ENCODE data around the gene CDH5.

Gene CDH5

DNA sequence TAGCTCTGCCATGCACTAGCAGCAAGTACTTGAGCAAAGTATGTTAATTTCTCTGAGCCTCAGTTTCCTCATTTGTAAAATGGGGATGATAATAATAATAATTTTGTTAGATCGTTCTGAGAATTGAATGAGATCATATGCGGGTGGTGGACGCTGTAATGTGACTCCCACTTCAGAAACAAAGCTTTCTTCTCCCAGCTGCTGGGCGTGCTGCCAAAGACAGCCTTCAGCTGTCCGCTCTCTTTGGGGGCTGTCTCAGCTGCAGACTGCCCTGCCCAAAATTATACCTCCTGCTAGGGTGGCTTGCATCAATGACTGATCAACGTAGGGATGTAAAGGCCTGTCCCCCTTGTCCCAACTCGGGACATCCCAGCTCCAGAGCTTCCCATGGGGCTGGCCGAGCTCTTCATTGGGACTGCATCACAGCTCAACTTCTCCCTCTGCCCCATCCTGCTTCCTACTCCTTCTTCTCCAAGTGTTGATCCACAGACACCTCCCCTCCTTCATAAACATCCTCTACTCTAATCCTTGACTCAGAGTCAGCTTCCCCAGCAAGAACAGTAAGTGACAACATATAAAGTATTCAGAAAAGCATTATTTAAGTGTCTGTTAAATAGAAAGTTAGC lies 30.7 kb upstream of the CDH5 start:
- Histone ChIP-seq H4K91ac (ENCODE audit: low read depth, low read length, poor library complexity) (no peak overlapping the region), H3K36me3 (replicated peaks in 1 of 2; ENCODE audit: control insufficient read depth in 2 of 2, insufficient read depth in 2 of 2, low read length in 2 of 2) (no peaks in the 10 kb centered on the region), H3K4me1 (ENCODE audit: control insufficient read depth in 2 of 2, insufficient read depth in 1 of 2, low read depth in 1 of 2, low read length in 2 of 2) (peaks cover 0 to 2% of the 10 kb centered on the region in 2 donors), H2BK120ac (ENCODE audit: low read depth, low read length) (no peak overlapping the region), H3K4me2 (ENCODE audit: insufficient read depth, low read length, poor library complexity, severe bottlenecking) (no peak overlapping the region), H2AK5ac (ENCODE audit: low read depth, low read length) (no peak overlapping the region), H3K9ac (ENCODE audit: low read depth, low read length, poor library complexity) (no peak overlapping the region), H3K4me3 (ENCODE audit: low read length in 2 of 2) (no peak overlapping the region), H3K23ac (ENCODE audit: low read depth, low read length, poor library complexity) (no peak overlapping the region), H2BK5ac (ENCODE audit: low read length) (no peak overlapping the region), H3K18ac (ENCODE audit: low read length) (no peak overlapping the region), H3K27ac (replicated peaks; ENCODE audit: low read length) (no peak overlapping the region), H3K9me3 (replicated peaks in 1 of 2; ENCODE audit: control insufficient read depth in 2 of 2, insufficient read depth in 1 of 2, low read depth in 1 of 2, low read length in 2 of 2) (peaks cover 5 to 14% of the 10 kb centered on the region in 2 donors), H3K79me1 (ENCODE audit: low read depth, low read length) (no peaks in the 10 kb centered on the region), H2BK15ac (ENCODE audit: low read length) (no peak overlapping the region), H2BK12ac (ENCODE audit: low read length) (no peak overlapping the region), H3K14ac (ENCODE audit: low read length) (no peak overlapping the region), H4K8ac (ENCODE audit: low read depth, low read length) (no peak overlapping the region), H3K4ac (ENCODE audit: low read length) (no peak overlapping the region), H2AFZ (ENCODE audit: low read length) (no peak overlapping the region), H3K27me3 (ENCODE audit: control insufficient read depth in 3 of 3, insufficient read depth in 3 of 3, low read depth in 1 of 3, low read length in 3 of 3) (no peaks in the 10 kb centered on the region)
- no peak for DNase-seq (ENCODE audit: low spot score)
- WGBS, 2 donors (ENCODE audit: extremely low coverage in 2 of 2, insufficient read length in 2 of 2, insufficient replicate concordance in 1 of 2), result no CpG with 5 or more reads among the region's 8 CpGs

DNA sequence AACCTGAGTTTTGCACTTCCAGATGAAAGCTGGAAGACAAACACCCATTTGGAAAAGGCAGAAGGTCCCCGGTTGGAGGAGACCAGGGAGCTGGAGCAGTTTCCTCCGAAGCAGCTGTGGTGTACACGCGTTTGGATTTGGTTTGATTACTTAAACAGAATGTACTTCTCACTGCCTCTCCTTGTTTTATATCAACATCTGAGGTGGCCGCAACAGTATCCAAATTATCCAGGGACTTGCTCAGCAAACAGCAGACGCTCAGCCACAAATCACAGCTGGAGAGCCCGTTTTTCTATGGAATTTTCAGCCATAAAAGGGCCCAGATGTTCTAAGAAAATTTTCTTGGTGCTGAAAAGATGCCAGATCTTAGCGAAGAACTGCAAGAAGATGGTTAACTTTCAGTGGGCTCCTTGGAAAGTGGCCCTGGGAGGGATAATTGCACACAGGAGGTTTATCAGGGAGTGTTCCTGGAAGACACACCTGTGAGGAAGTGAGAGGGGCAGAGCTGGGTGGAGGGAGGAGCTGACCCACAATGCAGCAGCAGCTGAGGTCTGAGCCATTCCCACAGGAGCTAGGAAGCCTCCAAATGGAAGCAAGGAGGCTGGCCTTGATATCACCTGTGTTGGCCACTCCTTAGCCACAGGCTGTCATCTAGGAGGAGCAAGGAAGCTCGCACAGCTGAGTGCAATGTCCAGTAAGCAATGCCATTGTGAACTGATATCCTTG lies 28.9 kb upstream of the CDH5 start:
- Histone ChIP-seq H3K14ac (ENCODE audit: low read length) (no peak overlapping the region), H2BK12ac (ENCODE audit: low read length) (no peak overlapping the region), H3K36me3 (replicated peaks in 1 of 2; ENCODE audit: control insufficient read depth in 2 of 2, insufficient read depth in 2 of 2, low read length in 2 of 2) (no peaks in the 10 kb centered on the region), H3K27ac (replicated peaks; ENCODE audit: low read length) (no peak overlapping the region), H3K4ac (ENCODE audit: low read length) (no peak overlapping the region), H3K4me1 (ENCODE audit: control insufficient read depth in 2 of 2, insufficient read depth in 1 of 2, low read depth in 1 of 2, low read length in 2 of 2) (peaks cover 0 to 4% of the 10 kb centered on the region in 2 donors), H3K4me2 (ENCODE audit: insufficient read depth, low read length, poor library complexity, severe bottlenecking) (no peak overlapping the region), H2AFZ (ENCODE audit: low read length) (no peak overlapping the region), H3K27me3 (ENCODE audit: control insufficient read depth in 3 of 3, insufficient read depth in 3 of 3, low read depth in 1 of 3, low read length in 3 of 3) (no peaks in the 10 kb centered on the region), H3K79me1 (ENCODE audit: low read depth, low read length) (no peaks in the 10 kb centered on the region), H3K23ac (ENCODE audit: low read depth, low read length, poor library complexity) (no peak overlapping the region), H3K9ac (ENCODE audit: low read depth, low read length, poor library complexity) (no peak overlapping the region), H3K4me3 (ENCODE audit: low read length in 2 of 2) (no peak overlapping the region), H2BK5ac (ENCODE audit: low read length) (no peak overlapping the region), H4K91ac (ENCODE audit: low read depth, low read length, poor library complexity) (no peak overlapping the region), H4K8ac (ENCODE audit: low read depth, low read length) (no peak overlapping the region), H2BK120ac (ENCODE audit: low read depth, low read length) (no peak overlapping the region), H3K9me3 (replicated peaks in 1 of 2; ENCODE audit: control insufficient read depth in 2 of 2, insufficient read depth in 1 of 2, low read depth in 1 of 2, low read length in 2 of 2) (peaks cover 5 to 14% of the 10 kb centered on the region in 2 donors), H2BK15ac (ENCODE audit: low read length) (no peak overlapping the region), H3K18ac (ENCODE audit: low read length) (no peak overlapping the region), H2AK5ac (ENCODE audit: low read depth, low read length) (no peak overlapping the region)
- no CpG with 5 or more reads among the region's 9 CpGs for WGBS, 2 donors (ENCODE audit: extremely low coverage in 2 of 2, insufficient read length in 2 of 2, insufficient replicate concordance in 1 of 2)
- DNase-seq (ENCODE audit: low spot score), result no peak

DNA sequence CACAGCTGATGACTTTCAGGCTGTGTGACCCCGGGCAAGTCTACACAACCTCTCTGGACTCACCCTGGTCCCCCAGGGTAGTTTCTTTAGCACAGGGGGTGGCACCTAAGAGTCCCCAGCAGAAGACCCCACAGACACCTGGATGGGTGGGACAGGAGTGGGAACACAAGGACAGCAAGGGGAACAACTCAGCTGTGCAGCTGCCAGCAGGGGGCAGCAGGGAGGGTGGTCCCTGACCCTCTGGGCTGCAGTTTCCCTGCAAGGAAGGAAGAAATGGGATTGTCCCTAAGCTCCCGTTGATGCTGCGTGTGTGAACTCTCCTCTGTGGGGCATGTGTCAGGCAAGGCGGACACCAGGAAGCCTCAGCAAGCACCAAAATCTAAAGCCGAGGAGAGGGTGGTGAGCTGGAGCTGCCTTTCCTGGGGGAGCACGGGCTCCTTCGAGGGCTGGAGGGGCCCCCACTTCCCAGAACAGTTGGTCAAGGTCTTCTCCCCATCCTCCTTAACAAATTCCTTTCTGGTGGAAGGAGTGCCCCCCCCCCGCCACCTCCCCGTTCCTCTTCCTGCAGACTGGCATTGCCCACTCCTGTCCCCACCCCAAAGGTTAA lies 24.1 kb upstream of the CDH5 start:
- no peak overlapping the region for H4K91ac ChIP-seq (ENCODE audit: low read depth, low read length, poor library complexity)
- H3K23ac ChIP-seq (ENCODE audit: low read depth, low read length, poor library complexity), result no peak overlapping the region
- no peak overlapping the region for H2BK12ac ChIP-seq (ENCODE audit: low read length)
- peak overlapping the region; percentile 4 for H2BK5ac ChIP-seq (ENCODE audit: low read length)
- no peaks in the 10 kb centered on the region for H3K79me1 ChIP-seq (ENCODE audit: low read depth, low read length)
- H2BK15ac ChIP-seq (ENCODE audit: low read length), result no peak overlapping the region
- H3K18ac ChIP-seq (ENCODE audit: low read length), result peak overlapping the region; percentile 63
- DNase-seq (ENCODE audit: low spot score), result peak; percentile 43
- H3K4ac ChIP-seq (ENCODE audit: low read length), result no peak overlapping the region
- no peak overlapping the region for H3K4me3 ChIP-seq (ENCODE audit: low read length in 2 of 2)
- H3K9ac ChIP-seq (ENCODE audit: low read depth, low read length, poor library complexity), result no peak overlapping the region
- H2AK5ac ChIP-seq (ENCODE audit: low read depth, low read length), result peak overlapping the region; percentile 5
- H3K27ac ChIP-seq (replicated peaks; ENCODE audit: low read length), result no peak overlapping the region
- H2AFZ ChIP-seq (ENCODE audit: low read length), result no peak overlapping the region
- peaks cover 0 to 6% of the 10 kb centered on the region in 2 donors for H3K4me1 ChIP-seq (ENCODE audit: control insufficient read depth in 2 of 2, insufficient read depth in 1 of 2, low read depth in 1 of 2, low read length in 2 of 2)
- H3K4me2 ChIP-seq (ENCODE audit: insufficient read depth, low read length, poor library complexity, severe bottlenecking), result no peak overlapping the region
- no peaks in the 10 kb centered on the region for H3K36me3 ChIP-seq (replicated peaks in 1 of 2; ENCODE audit: control insufficient read depth in 2 of 2, insufficient read depth in 2 of 2, low read length in 2 of 2)
- peak overlapping the region; percentile 52 for H4K8ac ChIP-seq (ENCODE audit: low read depth, low read length)
- no peak overlapping the region for H3K14ac ChIP-seq (ENCODE audit: low read length)
- H3K9me3 ChIP-seq (replicated peaks in 1 of 2; ENCODE audit: control insufficient read depth in 2 of 2, insufficient read depth in 1 of 2, low read depth in 1 of 2, low read length in 2 of 2), result peaks cover 3 to 12% of the 10 kb centered on the region in 2 donors
- peaks cover 0 to 7% (median 0%) of the 10 kb centered on the region in 3 experiments for H3K27me3 ChIP-seq (ENCODE audit: control insufficient read depth in 3 of 3, insufficient read depth in 3 of 3, low read depth in 1 of 3, low read length in 3 of 3)
- no peak overlapping the region for H2BK120ac ChIP-seq (ENCODE audit: low read depth, low read length)
- no CpG with 5 or more reads among the region's 9 CpGs for WGBS, 2 donors (ENCODE audit: extremely low coverage in 2 of 2, insufficient read length in 2 of 2, insufficient replicate concordance in 1 of 2)

DNA sequence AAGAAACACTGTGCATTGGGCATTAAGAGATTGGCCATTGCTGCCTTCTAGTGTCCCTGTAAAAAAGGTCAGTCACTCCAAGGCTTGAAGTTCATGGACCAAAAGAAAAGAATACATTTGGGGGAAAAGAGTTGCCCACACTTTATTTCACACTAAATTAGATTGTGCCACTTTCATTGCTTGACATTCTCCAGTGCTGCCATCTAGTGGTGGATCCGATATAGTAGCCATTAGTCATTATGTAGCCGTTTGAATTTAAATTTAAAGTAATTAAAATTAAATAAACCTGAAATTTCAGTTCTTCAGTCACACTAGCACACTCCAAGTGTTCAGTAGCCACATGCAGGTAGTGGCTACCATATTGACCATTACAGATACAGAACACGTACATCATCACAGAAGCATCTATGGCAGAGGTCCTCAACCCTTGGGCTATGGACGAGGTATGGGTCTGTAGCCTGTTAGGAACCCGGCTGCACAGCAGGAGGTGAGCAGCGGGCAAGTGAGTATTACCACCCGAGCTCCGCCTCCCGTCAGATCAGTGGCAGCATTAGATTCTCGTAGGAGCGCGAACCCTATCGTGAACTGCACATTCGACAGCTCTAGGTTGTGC lies 21.9 kb upstream of the CDH5 start:
- H3K18ac ChIP-seq (ENCODE audit: low read length), result no peak overlapping the region
- no peak for DNase-seq (ENCODE audit: low spot score)
- H3K4ac ChIP-seq (ENCODE audit: low read length), result no peak overlapping the region
- H4K8ac ChIP-seq (ENCODE audit: low read depth, low read length), result no peak overlapping the region
- no peak overlapping the region for H3K14ac ChIP-seq (ENCODE audit: low read length)
- H2AK5ac ChIP-seq (ENCODE audit: low read depth, low read length), result no peak overlapping the region
- H2BK15ac ChIP-seq (ENCODE audit: low read length), result no peak overlapping the region
- H3K27me3 ChIP-seq (ENCODE audit: control insufficient read depth in 3 of 3, insufficient read depth in 3 of 3, low read depth in 1 of 3, low read length in 3 of 3), result peaks cover 0 to 7% (median 0%) of the 10 kb centered on the region in 3 experiments
- no peak overlapping the region for H3K4me2 ChIP-seq (ENCODE audit: insufficient read depth, low read length, poor library complexity, severe bottlenecking)
- peaks cover 0 to 6% of the 10 kb centered on the region in 2 donors for H3K4me1 ChIP-seq (ENCODE audit: control insufficient read depth in 2 of 2, insufficient read depth in 1 of 2, low read depth in 1 of 2, low read length in 2 of 2)
- H3K23ac ChIP-seq (ENCODE audit: low read depth, low read length, poor library complexity), result no peak overlapping the region
- no peaks in the 10 kb centered on the region for H3K36me3 ChIP-seq (replicated peaks in 1 of 2; ENCODE audit: control insufficient read depth in 2 of 2, insufficient read depth in 2 of 2, low read length in 2 of 2)
- H3K27ac ChIP-seq (replicated peaks; ENCODE audit: low read length), result no peak overlapping the region
- WGBS, 2 donors (ENCODE audit: extremely low coverage in 2 of 2, insufficient read length in 2 of 2, insufficient replicate concordance in 1 of 2), result no CpG with 5 or more reads among the region's 14 CpGs
- H3K9me3 ChIP-seq (replicated peaks in 1 of 2; ENCODE audit: control insufficient read depth in 2 of 2, insufficient read depth in 1 of 2, low read depth in 1 of 2, low read length in 2 of 2), result peaks cover 0 to 3% of the 10 kb centered on the region in 2 donors
- no peak overlapping the region for H4K91ac ChIP-seq (ENCODE audit: low read depth, low read length, poor library complexity)
- H2AFZ ChIP-seq (ENCODE audit: low read length), result no peak overlapping the region
- H2BK12ac ChIP-seq (ENCODE audit: low read length), result no peak overlapping the region
- H3K4me3 ChIP-seq (ENCODE audit: low read length in 2 of 2), result no peak overlapping the region
- H2BK120ac ChIP-seq (ENCODE audit: low read depth, low read length), result no peak overlapping the region
- no peaks in the 10 kb centered on the region for H3K79me1 ChIP-seq (ENCODE audit: low read depth, low read length)
- H3K9ac ChIP-seq (ENCODE audit: low read depth, low read length, poor library complexity), result no peak overlapping the region
- no peak overlapping the region for H2BK5ac ChIP-seq (ENCODE audit: low read length)

Measured in neuronal stem cell (in vitro differentiated cells).